ENCODE results near the gene GNB1.

The GNB1 gene

GRCh38 chr1:1827089-1827848 lies 63.6 kb downstream of the GNB1 start:
- no peak for DNase-seq (ENCODE audit: low read depth in 2 of 2)

GRCh38 chr1:1826356-1827088 lies 64.4 kb downstream of the GNB1 start:
- DNase-seq (ENCODE audit: low read depth in 2 of 2), result no peak

GRCh38 chr1:1825217-1825616 lies 65.7 kb downstream of the GNB1 start:
- DNase-seq (ENCODE audit: low read depth in 2 of 2), result no peak

GRCh38 chr1:1819762-1820161 lies 71.1 kb downstream of the GNB1 start:
- no peak for DNase-seq (ENCODE audit: low read depth in 2 of 2)

GRCh38 chr1:1817221-1817620 lies 73.7 kb downstream of the GNB1 start:
- no peak for DNase-seq (ENCODE audit: low read depth in 2 of 2)

- no peak for DNase-seq (ENCODE audit: low read depth in 2 of 2)
Measured at GRCh38 chr1:1815606-1816281, 75.1 kb downstream of the GNB1 start.

- no peak for DNase-seq (ENCODE audit: low read depth in 2 of 2)
Measured at GRCh38 chr1:1809489-1809888, 81.4 kb downstream of the GNB1 start.

- no peak for DNase-seq (ENCODE audit: low read depth in 2 of 2)
Measured at GRCh38 chr1:1808206-1808605, 82.7 kb downstream of the GNB1 start.

- no peak for DNase-seq (ENCODE audit: low read depth in 2 of 2)
Measured at GRCh38 chr1:1806890-1807289, 84.0 kb downstream of the GNB1 start.

- DNase-seq (ENCODE audit: low read depth in 2 of 2), result no peak
Measured at GRCh38 chr1:1804301-1804700, 86.6 kb downstream of the GNB1 start.

GRCh38 chr1:1802871-1803270 lies 88.0 kb downstream of the GNB1 start:
- no peak for DNase-seq (ENCODE audit: low read depth in 2 of 2)

- no peak for DNase-seq (ENCODE audit: low read depth in 2 of 2)
Measured at GRCh38 chr1:1799716-1800115, 91.2 kb downstream of the GNB1 start.

- no peak for DNase-seq (ENCODE audit: low read depth in 2 of 2)
Measured at GRCh38 chr1:1797731-1798341, 93.1 kb downstream of the GNB1 start.

- DNase-seq (ENCODE audit: low read depth in 2 of 2), result no peak
Measured at GRCh38 chr1:1796466-1796865, 94.4 kb downstream of the GNB1 start.

- DNase-seq (ENCODE audit: low read depth in 2 of 2), result no peak
Measured at GRCh38 chr1:1794999-1795398, 95.9 kb downstream of the GNB1 start.

- DNase-seq (ENCODE audit: low read depth in 2 of 2), result no peak
Measured at GRCh38 chr1:1793481-1794244, 97.2 kb downstream of the GNB1 start.

- no peak for DNase-seq (ENCODE audit: low read depth in 2 of 2)
Measured at GRCh38 chr1:1788646-1789431, 102.0 kb downstream of the GNB1 start.

GRCh38 chr1:1788136-1788535 lies 102.8 kb downstream of the GNB1 start:
- no peak for DNase-seq (ENCODE audit: low read depth in 2 of 2)

- no peak for DNase-seq (ENCODE audit: low read depth in 2 of 2)
Measured at GRCh38 chr1:1786836-1787605, 103.9 kb downstream of the GNB1 start.

- DNase-seq (ENCODE audit: low read depth in 2 of 2), result no peak
Measured at GRCh38 chr1:1785666-1786065, 105.2 kb downstream of the GNB1 start.
